Omental fat pad (tissue), 4 donors: Measurements from ENCODE around the gene SF3B6. TPM values are rescaled to one million over a fixed set of nuclear protein-coding genes. Genes with fewer than 3 reads are reported as not detected.
"Not testable (repeated sequence)": the region's sequence is repeated elsewhere in the genome, so short reads cannot be mapped to it uniquely, and the experiment has no call there.

Experiments used
- ATAC-seq: fragments of 150-250 bp; one replicate; pipeline ENCODE4 v1.9.1; 2016; ENCODE audit warnings: mild to moderate bottlenecking, moderate library complexity; ENCODE audit not compliant: low FRiP score
- DNase-seq: peaks from one replicate; pipeline ENCODE4 v3.0.0-alpha.2; 2019; ENCODE audit warnings: low spot score
- CTCF ChIP-seq, 3 donors: fragments of 450-650 bp; IDR thresholded peaks; one replicate each; pipeline ENCODE4 v1.5.1; 2016 to 2017; ENCODE audit warnings: antibody characterized with exemption in 3 of 3, mild to moderate bottlenecking in 3 of 3, moderate library complexity in 2 of 3
- total RNA-seq, 4 donors: library from RNA; depleted of rRNA; stranded (reverse); fragments of >200 nt; gene quantifications; one replicate each; pipeline ENCODE4 v1.1.0, GENCODE V29; 2016

SF3B6 gene
- total RNA-seq, 4 donors from 2014 or later: 80.8 to 91.4 (median 89.2) TPM

- ATAC-seq (no peak), DNase-seq (no peak)
- no peak for TF ChIP-seq CTCF (IDR thresholded peaks at IDR 0.05)
Observed at GRCh38 chr2:24117902-24118301, 41.8 kb upstream of the SF3B6 start.

GRCh38 chr2:24115057-24115456 lies 38.9 kb upstream of the SF3B6 start:
- no peak for ATAC-seq
- TF ChIP-seq CTCF (IDR thresholded peaks at IDR 0.05): no peak
- DNase-seq: no peak

GRCh38 chr2:24111407-24111901 lies 35.3 kb upstream of the SF3B6 start:
- ATAC-seq (no peak), DNase-seq (no peak)
- no peak for TF ChIP-seq CTCF (IDR thresholded peaks at IDR 0.05)

- no peak for ATAC-seq
Observed at GRCh38 chr2:24110660-24111303, 34.7 kb upstream of the SF3B6 start.

GRCh38 chr2:24109431-24109830 lies 33.3 kb upstream of the SF3B6 start:
- not testable (repeated sequence) for ATAC-seq, DNase-seq

More at GRCh38 chr2:24110660-24111303, 34.7 kb upstream of the SF3B6 start:
- no peak for DNase-seq
- no peak for TF ChIP-seq CTCF (IDR thresholded peaks at IDR 0.05)

- ATAC-seq (no peak), DNase-seq (no peak)
- no peak for TF ChIP-seq CTCF (IDR thresholded peaks at IDR 0.05)
Observed at GRCh38 chr2:24107336-24107735, 31.2 kb upstream of the SF3B6 start.

GRCh38 chr2:24106786-24107185 lies 30.7 kb upstream of the SF3B6 start:
- DNase-seq (no peak), ATAC-seq (no peak)
- TF ChIP-seq CTCF (IDR thresholded peaks at IDR 0.05): no peak
